HEK293 (cell line): ENCODE results near the gene SMYD2.
A peak's percentile ranks its signal among the peaks of the same experiment; 100 is the strongest.

ENCODE experiments used
- CTCF ChIA-PET: fragments of 350-600 bp; formaldehyde crosslinking; extraction: SDS; loops from one replicate; lab custom pipeline; 2021; ENCODE audit warnings: antibody characterized with exemption; lab: Yijun Ruan, JAX
- POLR2A ChIA-PET: fragments of 300-600 bp; formaldehyde crosslinking; extraction: SDS; loops from one replicate; lab custom pipeline; 2020; ENCODE audit warnings: antibody characterized with exemption, inconsistent platforms; lab: Yijun Ruan, JAX
- H3K27ac ChIP-seq: fragments of 200-500 bp; sonication (Bioruptor generic); 2 replicates; pipeline ENCODE4 v1.5.1; 2014; ENCODE audit warnings: low read depth, low read length, control low read depth, inconsistent platforms; ENCODE audit errors: extremely low read depth
- H3K36me3 ChIP-seq, 2 experiments: fragments of 200-500 bp in 1 of 2; sonication (Bioruptor generic) in 1 of 2; 1 replicate in 1 of 2; 2 replicates in 1 of 2; pipeline ENCODE4 v1.5.1; 2014 to 2017; ENCODE audit warnings: inconsistent platforms in 2 of 2, low read length in 2 of 2; ENCODE audit not compliant: control insufficient read depth in 2 of 2, insufficient read depth in 1 of 2
- H3K4me1 ChIP-seq: fragments of 200-500 bp; sonication (Bioruptor generic); 2 replicates; pipeline ENCODE4 v1.5.1; 2014; ENCODE audit warnings: mild to moderate bottlenecking, low read length, inconsistent platforms; ENCODE audit not compliant: control insufficient read depth, insufficient read depth
- H3K4me3 ChIP-seq: 2 replicates; pipeline ENCODE4 v1.5.1; 2011; ENCODE audit warnings: low read depth, mild to moderate bottlenecking, control low read depth, low read length, moderate library complexity
- H3K9me3 ChIP-seq: fragments of 200-500 bp; sonication (Bioruptor generic); 2 replicates; pipeline ENCODE4 v1.5.1; 2014; ENCODE audit warnings: low read depth, low read length, inconsistent platforms; ENCODE audit not compliant: control insufficient read depth, insufficient read depth
- HIC1 ChIP-seq: fragments of 450-650 bp; formaldehyde crosslinking; IDR thresholded peaks from 2 replicates; pipeline ENCODE4 v1.5.1; 2016; ENCODE audit warnings: missing biosample characterization, missing genetic modification characterization
- KLF16 ChIP-seq: fragments of 450-650 bp; formaldehyde crosslinking; IDR thresholded peaks from 2 replicates; pipeline ENCODE4 v1.5.1; 2017; ENCODE audit warnings: missing biosample characterization, missing genetic modification characterization
- KLF17 ChIP-seq: fragments of 450-650 bp; formaldehyde crosslinking; IDR thresholded peaks from 2 replicates; pipeline ENCODE4 v1.5.1; 2016; ENCODE audit warnings: missing biosample characterization, missing genetic modification characterization
- MZF1 ChIP-seq: fragments of 450-650 bp; formaldehyde crosslinking; IDR thresholded peaks from 2 replicates; pipeline ENCODE4 v1.5.1; 2017; ENCODE audit warnings: missing biosample characterization, missing genetic modification characterization, borderline replicate concordance
- OSR2 ChIP-seq: fragments of 450-650 bp; formaldehyde crosslinking; IDR thresholded peaks from 2 replicates; pipeline ENCODE4 v1.5.1; 2016; ENCODE audit warnings: missing biosample characterization, missing genetic modification characterization
- REST ChIP-seq: fragments of 450-650 bp; formaldehyde crosslinking; IDR thresholded peaks from 2 replicates; pipeline ENCODE4 v1.5.1; 2016; ENCODE audit warnings: missing biosample characterization, missing genetic modification characterization
- ZBTB17 ChIP-seq: fragments of 450-650 bp; formaldehyde crosslinking; IDR thresholded peaks from 2 replicates; pipeline ENCODE4 v1.5.1; 2016; ENCODE audit warnings: missing biosample characterization, missing genetic modification characterization
- ZBTB49 ChIP-seq: fragments of 450-650 bp; formaldehyde crosslinking; IDR thresholded peaks from 2 replicates; pipeline ENCODE4 v1.5.1; 2016; ENCODE audit warnings: missing biosample characterization, missing genetic modification characterization, low read depth
- ZFHX2 ChIP-seq: fragments of 450-650 bp; formaldehyde crosslinking; conservative IDR thresholded peaks from 2 replicates; pipeline ENCODE4 v1.5.1; 2016; ENCODE audit warnings: missing biosample characterization, missing genetic modification characterization
- ZFP37 ChIP-seq: fragments of 450-650 bp; formaldehyde crosslinking; IDR thresholded peaks from 2 replicates; pipeline ENCODE4 v1.5.1; 2016; ENCODE audit warnings: missing biosample characterization, missing genetic modification characterization
- ZNF274 ChIP-seq, 2 experiments: fragments of 200-500 bp in 1 of 2; fragments of 450-650 bp in 1 of 2; sonication (Bioruptor generic) in 1 of 2; formaldehyde crosslinking in 1 of 2; IDR thresholded peaks; 2 replicates each; pipeline versions ENCODE4 v1.5.1 to v1.6.1; 2014 to 2016; ENCODE audit warnings: borderline replicate concordance in 1 of 2, inconsistent platforms in 1 of 2, low read length in 1 of 2, missing biosample characterization in 1 of 2, missing genetic modification characterization in 1 of 2
- ZNF530 ChIP-seq: fragments of 450-650 bp; formaldehyde crosslinking; IDR thresholded peaks from 2 replicates; pipeline ENCODE4 v1.5.1; 2016; ENCODE audit warnings: low read depth, missing biosample characterization, missing genetic modification characterization
- ZNF585B ChIP-seq: fragments of 450-650 bp; formaldehyde crosslinking; IDR thresholded peaks from 2 replicates; pipeline ENCODE4 v1.5.1; 2016; ENCODE audit warnings: missing biosample characterization, missing genetic modification characterization
- ZNF624 ChIP-seq: fragments of 450-650 bp; formaldehyde crosslinking; IDR thresholded peaks from 2 replicates; pipeline ENCODE4 v1.5.1; 2017; ENCODE audit warnings: missing biosample characterization, missing genetic modification characterization
- ZNF629 ChIP-seq: fragments of 450-650 bp; formaldehyde crosslinking; IDR thresholded peaks from 2 replicates; pipeline ENCODE4 v1.5.1; 2017; ENCODE audit warnings: missing biosample characterization, missing genetic modification characterization
- ZNF654 ChIP-seq: fragments of 450-650 bp; formaldehyde crosslinking; IDR thresholded peaks from 2 replicates; pipeline ENCODE4 v1.5.1; 2016; ENCODE audit warnings: low read depth, missing biosample characterization, missing genetic modification characterization
- ZNF677 ChIP-seq: fragments of 450-650 bp; IDR thresholded peaks from 2 replicates; pipeline ENCODE4 v1.5.0; 2018; ENCODE audit warnings: missing biosample characterization, mild to moderate bottlenecking, missing genetic modification characterization, moderate library complexity
- ZSCAN4 ChIP-seq: fragments of 450-650 bp; formaldehyde crosslinking; IDR thresholded peaks from 2 replicates; pipeline ENCODE4 v1.5.1; 2017; ENCODE audit warnings: missing biosample characterization, missing genetic modification characterization

The SMYD2 gene

GRCh38 chr1:214328770-214329469 is 48.0 kb downstream of the SMYD2 start (continued):
- peak; percentile 52; the same call in 1 of the 2 replicates for TF ChIP-seq ZSCAN4 (tag by site-specific recombination)
- no peak for TF ChIP-seq ZBTB17
- no peak for TF ChIP-seq ZNF624 (tag by site-specific recombination)
- no peak for TF ChIP-seq MZF1 (tag by site-specific recombination)
- no peak for TF ChIP-seq HIC1
- TF ChIP-seq ZNF654 (tag by site-specific recombination), result peak; percentile 95
- TF ChIP-seq ZFHX2 (tag by site-specific recombination), result no peak
- no peak for TF ChIP-seq REST (tag by site-specific recombination)
- 0 out of 2 replicates have a peak, but pooled peaks have one; percentile 53 for TF ChIP-seq ZFP37
- no peak for TF ChIP-seq ZNF274 (IDR thresholded peaks at IDR 0.05; ENCODE audit: low read length)
- TF ChIP-seq ZNF274 (tag by site-specific recombination; IDR thresholded peaks at IDR 0.05; ENCODE audit: borderline replicate concordance), result no peak
- TF ChIP-seq, all 188 proteins: peak for 11

- Histone ChIP-seq H3K27ac (no peak overlapping the region), H3K36me3 (peaks cover 0 to 25% of the 10 kb centered on the region in 2 experiments; a peak in 1 of 3 replicates), H3K4me3 (no peak overlapping the region)
- POLR2A ChIA-PET, result interaction anchor here (1.1 kb wide), 1 partner anchor 69 kb away, joined by 3 read pairs; no protein-coding TSS in a partner anchor
- TF ChIP-seq ZNF585B, result no peak
- TF ChIP-seq KLF16, result no peak
- TF ChIP-seq ZNF677 (tag by site-specific recombination), result no peak
- TF ChIP-seq ZNF530, result no peak
- TF ChIP-seq ZNF629, result no peak
- no peak for TF ChIP-seq OSR2 (tag by site-specific recombination)
- TF ChIP-seq ZBTB49 (tag by site-specific recombination), result no peak
- TF ChIP-seq KLF17 (tag by site-specific recombination), result no peak
- no peak for TF ChIP-seq ZNF624 (tag by site-specific recombination)
- TF ChIP-seq, all 188 proteins: peak for 0
- no peaks in the 10 kb centered on the region for H3K9me3 ChIP-seq
- H3K4me1 ChIP-seq, result no peaks in the 10 kb centered on the region
- CTCF ChIA-PET, result interaction anchor here (0.6 to 14.5 kb wide), 33 partner anchors 9 to 1074 kb away, joined by 3 to 428 read pairs (median 4); no protein-coding TSS in a partner anchor
Observed at GRCh38 chr1:214329470-214330220, 48.7 kb downstream of the SMYD2 start.
